ENCODE results near the gene SLC25A22.
A peak's percentile ranks its signal among the peaks of the same experiment; 100 is the strongest.

Gene SLC25A22

GRCh38 chr11:763073-763463, 35.0 kb downstream of the SLC25A22 start:
- H3K4me3 ChIP-seq (ENCODE audit: low read length), result no peak overlapping the region
- DNase-seq (ENCODE audit: low read depth), result peak; percentile 80
- TF ChIP-seq CTCF (IDR thresholded peaks at IDR 0.05; ENCODE audit: insufficient read depth, low read depth, low read length, missing control alignments), result no peak

- H3K4me3 ChIP-seq (ENCODE audit: low read length), result no peak overlapping the region
- TF ChIP-seq CTCF (IDR thresholded peaks at IDR 0.05; ENCODE audit: insufficient read depth, low read depth, low read length, missing control alignments), result peak; percentile 61
- peak; percentile 84 for DNase-seq (ENCODE audit: low read depth)
These were observed 35.5 kb downstream of the SLC25A22 start for GRCh38 chr11:762421-763072.

- no peak for DNase-seq (ENCODE audit: low read depth)
- no peak for TF ChIP-seq CTCF (IDR thresholded peaks at IDR 0.05; ENCODE audit: insufficient read depth, low read depth, low read length, missing control alignments)
- H3K4me3 ChIP-seq (ENCODE audit: low read length), result no peak overlapping the region
These were observed 36.5 kb downstream of the SLC25A22 start for GRCh38 chr11:761526-762108.

GRCh38 chr11:760236-760635, 37.8 kb downstream of the SLC25A22 start:
- no peak for DNase-seq (ENCODE audit: low read depth)
- no peak for TF ChIP-seq CTCF (IDR thresholded peaks at IDR 0.05; ENCODE audit: insufficient read depth, low read depth, low read length, missing control alignments)
- no peak overlapping the region for H3K4me3 ChIP-seq (ENCODE audit: low read length)

GRCh38 chr11:749731-750130, 48.4 kb downstream of the SLC25A22 start:
- no peak for TF ChIP-seq CTCF (IDR thresholded peaks at IDR 0.05; ENCODE audit: insufficient read depth, low read depth, low read length, missing control alignments)
- no peak for DNase-seq (ENCODE audit: low read depth)
- no peak overlapping the region for H3K4me3 ChIP-seq (ENCODE audit: low read length)

- H3K4me3 ChIP-seq (ENCODE audit: low read length), result peak overlapping the region; percentile 70
- no peak for TF ChIP-seq CTCF (IDR thresholded peaks at IDR 0.05; ENCODE audit: insufficient read depth, low read depth, low read length, missing control alignments)
- DNase-seq (ENCODE audit: low read depth), result no peak
These were observed 50.1 kb downstream of the SLC25A22 start for GRCh38 chr11:748007-748359.
